Left kidney (tissue), 8 donors: ENCODE data around the gene TIAL1. TPM values are rescaled to one million over a fixed set of nuclear protein-coding genes. Genes with fewer than 3 reads are reported as not detected.
A peak's percentile ranks its signal among the peaks of the same experiment; 100 is the strongest.
"Not testable (repeated sequence)": the region's sequence is repeated elsewhere in the genome, so short reads cannot be mapped to it uniquely, and the experiment has no call there.

Experiments used
- DNase-seq: peaks from one replicate; pipeline ENCODE4 v3.0.0-alpha.2; 2013
- long read RNA-seq, 8 donors: transcript quantifications; one replicate each; lab custom pipeline, GENCODE V29; 2026
- polyA plus RNA-seq: library from polyadenylated mRNA; unstranded; fragments of 120-200 nt; gene quantifications from one replicate; pipeline ENCODE4 v1.2.1, GENCODE V29; 2013; ENCODE audit not compliant: insufficient read length

The TIAL1 gene
- 222 TPM for polyA plus RNA-seq
- long read RNA-seq, donor 1, full-length matches to known transcripts = 13 of 13 reads
- long read RNA-seq, donor 1, partial matches to known transcripts = 0 of 13 reads
- long read RNA-seq, donor 1, other reads (novel, unspliced or antisense) = 0 of 13 reads
- long read RNA-seq, donor 2, full-length matches to known transcripts = 14 of 14 reads
- long read RNA-seq, donor 2, partial matches to known transcripts = 0 of 14 reads
- long read RNA-seq, donor 2, other reads (novel, unspliced or antisense) = 0 of 14 reads
- long read RNA-seq, donor 3, full-length matches to known transcripts = 18 of 85 reads
- long read RNA-seq, donor 3, partial matches to known transcripts = 67 of 85 reads
- long read RNA-seq, donor 3, other reads (novel, unspliced or antisense) = 0 of 85 reads
- long read RNA-seq, donor 4, partial matches to known transcripts = 0 of 1 reads
- long read RNA-seq, donor 4, other reads (novel, unspliced or antisense) = 0 of 1 reads
- long read RNA-seq, donor 5, full-length matches to known transcripts = 25 of 30 reads
- long read RNA-seq, donor 5, partial matches to known transcripts = 5 of 30 reads
- long read RNA-seq, donor 5, other reads (novel, unspliced or antisense) = 0 of 30 reads
- long read RNA-seq, donor 6, full-length matches to known transcripts = 11 of 11 reads
- long read RNA-seq, donor 6, partial matches to known transcripts = 0 of 11 reads
- long read RNA-seq, donor 6, other reads (novel, unspliced or antisense) = 0 of 11 reads
- long read RNA-seq, donor 7, full-length matches to known transcripts = 21 of 36 reads
- long read RNA-seq, donor 7, partial matches to known transcripts = 15 of 36 reads
- long read RNA-seq, donor 7, other reads (novel, unspliced or antisense) = 0 of 36 reads
- long read RNA-seq, donor 8, transcript TIAL1-205 (12 exons, 1,401 nt) = major isoform, 8 of 9 reads
- long read RNA-seq, donor 8, partial matches to known transcripts = 0 of 9 reads
- long read RNA-seq, donor 8, other reads (novel, unspliced or antisense) = 0 of 9 reads

- peak; percentile 99 for DNase-seq
Observed at GRCh38 chr10:119596537-119597404, at the start of gene TIAL1. TSS of gene TIAL1 (minus strand) at chr10:119596964. CDS start at chr10:119596465, 499 bp downstream.

DNA sequence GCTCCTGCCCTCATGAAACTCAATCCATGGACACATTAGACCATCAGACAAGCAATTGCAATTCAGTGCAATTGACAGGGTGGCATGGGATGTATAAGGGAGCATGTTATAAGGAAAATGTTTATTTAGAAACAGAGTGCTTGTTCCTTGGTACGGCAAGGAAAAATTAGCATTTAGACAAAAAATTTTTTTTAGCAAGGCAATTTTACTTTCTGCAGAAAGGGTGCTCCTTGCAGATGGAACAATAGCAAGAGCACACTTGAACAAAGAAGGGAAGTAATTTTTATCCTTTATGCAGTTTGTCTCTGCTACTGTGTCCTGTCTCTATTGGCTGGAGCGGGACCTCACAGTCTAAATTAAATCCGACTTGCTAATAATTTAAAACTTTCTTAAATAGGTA, 48.2 kb upstream of the TIAL1 start:
- DNase-seq = no peak

DNA sequence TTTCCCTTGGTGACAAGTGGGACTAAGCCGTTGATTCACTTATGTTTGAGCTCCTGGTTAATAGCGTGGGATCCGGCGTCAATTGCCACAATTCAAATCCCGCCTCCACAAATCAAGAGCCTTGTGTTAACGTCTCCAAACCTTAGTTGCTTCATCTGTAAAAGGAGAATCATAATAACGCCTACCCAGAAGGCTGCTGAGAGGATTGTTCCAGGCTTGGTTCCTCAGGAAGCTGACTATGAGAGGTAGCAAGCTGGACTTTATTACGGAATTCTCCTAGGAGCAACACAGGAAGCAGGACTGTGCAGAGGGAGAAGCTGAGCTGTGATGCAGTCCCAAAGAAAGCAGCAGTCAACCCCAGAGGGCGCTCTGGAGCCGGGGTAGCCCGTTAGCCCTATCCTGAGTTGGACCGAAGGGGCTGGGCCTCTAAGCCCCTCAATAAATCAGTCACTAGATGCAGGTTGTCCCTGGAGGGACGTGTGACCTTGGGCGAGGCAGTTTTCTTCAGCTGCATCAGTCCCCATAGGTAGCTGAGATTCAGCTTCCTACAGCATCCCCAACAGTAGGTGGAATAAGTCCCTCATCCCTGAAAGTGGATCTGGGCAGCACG, 47.5 kb upstream of the TIAL1 start:
- no peak for DNase-seq

DNA sequence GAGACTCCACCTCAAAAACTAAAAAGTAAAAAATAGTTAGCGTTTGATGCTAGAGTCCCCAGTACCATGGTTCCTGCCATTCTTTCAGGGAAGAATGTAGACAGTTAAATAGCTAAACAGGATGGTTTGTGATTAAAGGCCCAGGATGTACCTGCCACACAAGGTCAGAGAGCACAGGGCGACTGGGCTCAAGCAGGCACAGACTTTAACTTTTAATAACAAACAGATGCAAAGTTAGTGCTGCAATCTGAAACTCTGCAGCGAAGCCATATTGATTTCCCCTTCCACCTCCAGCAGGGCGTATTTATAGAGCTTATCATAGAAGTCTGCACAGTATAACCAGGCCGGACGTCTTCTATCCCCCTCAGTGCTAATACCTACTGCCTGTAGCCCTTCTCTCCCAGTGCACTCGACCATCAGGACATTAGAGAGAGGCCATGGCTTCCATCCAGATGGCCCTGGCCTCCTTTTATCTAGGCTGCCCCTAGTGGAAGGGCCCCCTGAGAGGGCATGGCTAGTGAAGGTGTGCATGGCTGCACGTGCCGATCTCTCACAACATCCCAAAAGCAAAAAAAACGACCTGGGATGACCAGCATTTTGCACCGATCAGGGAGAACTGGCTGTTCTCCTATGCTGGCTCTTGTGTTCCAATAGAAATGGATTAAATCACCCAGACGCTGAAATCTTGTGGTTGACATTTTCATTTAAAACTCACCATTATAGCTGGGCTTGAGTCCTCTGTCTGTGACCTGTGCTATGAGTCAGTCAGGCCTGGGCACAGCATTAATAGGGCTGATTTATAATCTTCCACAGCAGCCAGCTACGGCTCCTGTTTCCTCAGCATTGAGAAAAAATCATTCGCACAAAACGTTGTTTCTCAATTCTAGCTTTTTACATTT, 46.8 kb upstream of the TIAL1 start:
- DNase-seq = no peak

GRCh38 chr10:119642556-119643111, 45.9 kb upstream of the TIAL1 start:
- DNase-seq = no peak

DNA sequence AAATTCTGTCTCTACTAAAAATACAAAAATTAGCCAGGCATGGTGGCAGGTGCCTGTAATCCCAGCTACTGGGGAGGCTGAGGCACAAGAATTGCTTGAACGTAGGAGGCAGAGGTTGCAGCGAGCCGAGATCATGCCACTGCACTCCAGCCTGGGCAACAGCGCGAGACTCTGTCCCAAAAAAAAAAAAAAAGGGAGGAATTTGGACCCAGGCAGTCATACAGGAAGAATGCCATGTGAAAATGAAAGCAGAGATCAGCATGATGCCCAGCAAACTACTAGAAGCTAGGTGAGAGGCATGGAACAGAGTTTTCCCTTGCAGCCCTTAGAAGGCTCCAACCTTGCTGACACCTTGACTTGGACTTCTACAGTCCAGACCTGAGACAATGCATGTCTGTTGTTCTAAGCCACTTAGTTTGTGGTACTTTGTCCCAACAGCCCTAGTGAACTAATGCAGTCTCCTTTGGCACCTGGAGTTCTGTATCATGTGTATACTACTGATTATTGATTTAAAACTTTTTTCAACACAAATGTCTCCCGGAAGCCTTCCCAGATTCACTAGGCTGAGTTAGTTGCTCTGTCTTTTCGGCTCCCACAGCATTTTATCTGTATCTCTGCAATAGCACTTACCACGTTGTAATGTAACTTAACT, 44.2 kb upstream of the TIAL1 start:
- no peak for DNase-seq

DNA sequence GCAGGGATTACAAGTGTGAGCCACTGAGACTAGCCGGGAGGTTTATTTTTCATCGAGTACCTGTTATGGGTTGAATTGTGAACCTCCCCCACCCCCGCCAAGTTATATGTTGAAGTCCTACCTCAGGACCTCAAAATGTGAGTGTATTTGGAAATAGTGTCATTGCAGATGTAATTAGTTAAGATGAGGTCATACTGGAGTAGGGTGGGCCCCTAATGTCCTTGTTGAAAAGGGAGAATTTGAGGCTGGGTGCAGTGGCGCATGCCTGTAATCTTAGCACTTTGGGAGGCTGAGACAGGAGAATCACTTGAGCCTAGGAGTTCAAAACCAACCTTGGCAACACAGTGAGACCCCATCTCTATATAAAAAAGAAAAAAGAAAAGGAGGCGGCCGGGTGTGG, 43.6 kb upstream of the TIAL1 start:
- no peak for DNase-seq

DNA sequence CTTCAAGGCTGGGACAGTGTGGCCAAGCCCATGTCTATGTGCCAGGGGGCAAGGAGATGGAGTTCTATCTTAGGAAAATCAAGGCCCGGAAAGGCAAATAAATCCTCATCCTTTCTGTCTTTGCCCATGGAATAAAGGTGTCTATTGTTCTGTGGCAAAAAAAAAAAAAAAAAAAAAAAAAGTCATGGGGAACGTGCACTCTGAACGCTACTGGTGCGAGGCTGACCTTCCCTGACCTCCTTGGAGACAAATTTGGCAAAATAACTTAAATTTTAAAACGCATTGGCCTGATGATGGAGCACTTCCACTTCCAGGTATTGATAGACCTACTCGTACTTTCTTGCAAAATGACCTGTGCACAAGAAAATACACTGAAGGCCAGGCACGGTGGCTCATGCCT, 42.2 kb upstream of the TIAL1 start:
- DNase-seq = no peak

GRCh38 chr10:119637631-119638030, 40.9 kb upstream of the TIAL1 start:
- no peak for DNase-seq

GRCh38 chr10:119634219-119634544, 37.4 kb upstream of the TIAL1 start:
- no peak for DNase-seq

DNA sequence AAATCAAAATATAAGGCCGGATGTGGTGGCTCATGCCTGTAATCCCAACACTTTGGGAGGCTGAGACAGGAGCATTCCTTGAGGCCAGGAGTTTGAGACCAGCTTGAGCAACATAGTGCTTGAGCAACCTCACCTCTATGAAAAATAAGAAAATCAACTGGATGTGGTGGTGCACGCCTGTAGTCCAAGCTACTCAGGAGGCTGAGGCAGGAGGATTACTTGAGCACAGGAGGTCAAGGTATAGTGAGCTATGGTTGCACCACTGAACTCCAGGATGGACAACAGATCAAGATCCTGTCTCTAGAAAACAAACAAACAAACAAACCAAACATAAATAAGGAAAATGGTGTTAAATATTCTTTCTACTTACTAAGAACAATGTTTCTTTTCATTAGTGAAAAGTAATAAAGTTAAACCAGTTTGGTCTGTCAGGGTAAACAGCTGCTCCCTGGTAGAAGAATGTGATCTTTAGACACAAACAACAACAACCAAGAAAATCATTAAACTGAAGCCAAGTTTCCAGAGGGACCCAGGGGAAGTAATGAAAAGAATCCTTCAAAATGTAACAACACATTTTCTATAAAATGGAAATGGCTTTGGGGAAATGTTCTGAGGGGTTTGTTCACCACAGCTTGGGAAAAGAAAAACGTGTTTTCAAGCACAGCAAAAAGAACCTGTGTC, 36.9 kb upstream of the TIAL1 start:
- DNase-seq = no peak

DNA sequence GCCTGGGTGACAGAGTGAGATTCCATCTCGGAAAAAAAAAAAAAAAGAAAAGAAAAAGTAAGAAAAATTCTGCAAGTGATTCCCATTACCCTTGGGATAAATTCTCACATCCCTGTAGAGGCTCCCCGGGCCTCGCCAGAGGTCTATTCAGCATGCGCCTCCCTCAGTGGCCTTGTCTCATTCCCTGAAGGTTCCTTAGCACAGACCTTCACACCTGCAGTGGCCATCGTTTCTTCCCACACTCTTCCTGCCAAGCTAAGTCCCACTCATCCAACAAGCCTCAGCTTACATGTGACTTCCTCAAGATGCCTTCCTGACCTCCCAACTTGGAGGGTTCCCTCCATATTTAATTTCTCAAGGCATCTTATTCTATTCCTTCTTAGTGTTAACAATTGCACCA, 33.5 kb upstream of the TIAL1 start:
- no peak for DNase-seq

- no peak for DNase-seq
Observed at GRCh38 chr10:119625570-119626280, 29.0 kb upstream of the TIAL1 start.

GRCh38 chr10:119621078-119621384, 24.3 kb upstream of the TIAL1 start:
- DNase-seq = no peak

DNA sequence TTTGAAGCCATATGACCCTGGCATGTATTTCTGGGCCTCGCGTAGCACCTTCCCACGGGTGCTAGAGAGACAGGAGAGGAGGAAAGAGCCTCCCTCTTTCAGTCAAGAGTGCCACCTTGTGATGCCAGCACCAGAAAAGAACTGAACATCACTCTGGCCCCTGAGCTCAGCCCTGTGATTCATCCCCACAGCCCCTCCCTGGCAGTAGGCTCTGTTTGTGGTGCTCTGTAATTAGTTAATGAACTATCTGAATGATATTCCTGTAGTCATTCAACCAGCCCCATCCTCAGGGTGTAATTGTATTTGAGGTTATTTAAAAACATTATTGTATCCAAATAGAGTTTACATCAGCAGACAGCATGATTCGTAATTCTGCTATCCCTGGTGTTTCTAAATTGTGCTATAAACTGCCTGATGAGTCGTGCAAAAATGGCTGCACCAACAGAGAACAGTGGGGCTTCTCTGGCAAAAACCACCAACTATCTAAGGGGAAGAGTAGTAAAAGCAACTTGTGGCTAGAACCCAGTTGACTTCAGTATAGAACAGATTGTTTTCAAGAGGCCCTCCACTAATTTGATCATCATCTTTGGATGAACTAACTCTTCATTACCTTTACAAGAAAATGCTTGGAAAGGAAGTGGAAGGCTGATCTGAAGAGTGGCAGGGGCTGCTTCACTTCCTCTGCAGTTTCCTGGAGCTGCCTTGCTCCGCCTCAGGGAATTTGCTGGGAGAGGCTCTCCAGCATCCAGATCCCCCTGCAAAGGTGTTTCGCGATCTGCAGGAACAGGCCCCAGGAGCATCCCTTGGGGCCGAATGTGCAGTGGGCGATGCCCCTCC, 23.7 kb upstream of the TIAL1 start:
- no peak for DNase-seq

GRCh38 chr10:119619811-119620210, 23.0 kb upstream of the TIAL1 start:
- not testable (repeated sequence) for DNase-seq

DNA sequence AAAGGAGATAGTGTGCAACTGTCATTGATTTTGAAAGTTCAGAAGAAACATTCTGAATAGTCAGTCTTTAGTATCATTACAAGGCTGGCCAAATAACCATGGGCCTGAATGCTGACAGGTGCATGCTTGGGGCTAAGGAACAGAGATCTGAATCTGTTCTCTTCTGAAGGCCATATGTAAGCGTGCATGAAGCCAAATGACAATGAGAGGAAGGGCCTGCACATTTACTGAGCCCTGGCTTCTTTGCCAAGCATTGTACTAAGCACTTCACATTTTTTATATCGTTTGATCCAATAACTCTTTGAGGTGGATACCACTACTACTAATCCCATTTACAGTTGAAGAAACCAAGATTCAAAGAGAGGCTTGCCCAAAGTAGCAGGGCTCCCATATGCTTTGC, 22.5 kb upstream of the TIAL1 start:
- no peak for DNase-seq
